ENCODE results near the gene NRIP1.

DNA sequence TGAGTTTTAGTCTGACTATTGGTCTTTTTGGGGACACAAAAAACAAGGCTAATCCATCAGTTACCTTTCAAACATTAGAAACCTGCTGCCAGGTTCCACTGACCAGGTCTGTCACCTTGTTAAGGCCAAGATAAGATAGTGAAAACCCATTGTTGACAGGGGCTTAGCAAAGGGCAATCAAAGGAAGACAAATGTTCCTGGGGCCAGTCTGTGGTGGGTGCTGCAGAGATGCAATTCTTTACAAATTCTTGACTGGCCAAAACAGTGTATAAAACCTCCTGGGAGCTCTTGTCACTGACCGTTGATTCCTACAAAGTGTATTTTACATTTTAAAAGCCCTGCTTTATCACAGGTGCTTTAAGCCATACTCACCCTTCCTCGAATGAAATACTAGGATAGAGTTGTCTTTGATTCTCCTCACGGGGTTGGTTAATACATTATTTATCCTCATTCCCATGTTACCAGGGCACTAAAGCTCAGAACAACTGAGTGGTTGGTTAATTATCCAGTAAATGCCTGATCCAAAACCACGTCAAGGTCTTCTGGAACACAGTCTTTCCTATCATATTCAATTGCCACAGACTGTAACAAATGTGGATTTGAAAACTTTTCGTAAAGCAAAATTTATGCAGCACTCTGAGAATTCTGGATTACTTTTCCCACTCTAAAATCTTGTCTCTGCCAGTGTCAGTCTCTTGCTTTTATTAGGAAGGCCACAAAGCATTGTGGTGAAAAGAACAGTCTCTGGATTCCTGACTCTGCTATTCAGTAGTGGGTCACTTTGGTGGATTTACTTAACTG, 77.2 kb downstream of the NRIP1 start:
- TF ChIP-seq CTCF (IDR thresholded peaks at IDR 0.05) (no peak), POLR2A (IDR thresholded peaks at IDR 0.05) (no peak)

All from vagina (tissue), 2 donors.